ENCODE data around the gene TCHHL1.

TCHHL1 gene

GRCh38 chr1:152036267-152037216, 52.3 kb downstream of the TCHHL1 start, which contains the start of gene S100A11:
TSS of gene S100A11 (minus strand) at chr1:152037004. CDS start at chr1:152036915, 89 bp downstream.
- DNase-seq: no peak

- no peak for DNase-seq
Measured at GRCh38 chr1:152035539-152036266, 53.2 kb downstream of the TCHHL1 start.

- DNase-seq: no peak
Measured at GRCh38 chr1:152034654-152035538, 54.0 kb downstream of the TCHHL1 start.

- DNase-seq: no peak
Measured at GRCh38 chr1:152034324-152034653, 54.6 kb downstream of the TCHHL1 start.
